Panc1 (cell line): ENCODE measurements around the gene USP11. TPM values are rescaled to one million over a fixed set of nuclear protein-coding genes. Genes with fewer than 3 reads are reported as not detected.

ENCODE experiments used
- ATAC-seq: fragments of 200-7000 bp; cut with Tn5 transposase; 2 replicates; pipeline ENCODE4 v1.9.1; 2020; ENCODE audit warnings: mild to moderate bottlenecking, moderate library complexity
- BruUV-seq: library from RNA; stranded (reverse); fragments of 400-500 nt; replicated peaks from 2 replicates; lab custom pipeline; 2021; lab: Mats Ljungman, UMichigan
- CTCF ChIA-PET: fragments of 300-600 bp; sonication (Branson Sonifier 250); formaldehyde crosslinking; loops from one replicate; lab custom pipeline; 2022; ENCODE audit warnings: antibody characterized with exemption; lab: Charles Lee
- POLR2A ChIA-PET: fragments of 300-600 bp; sonication (Branson Sonifier 250); formaldehyde crosslinking; loops from one replicate; lab custom pipeline; 2022; ENCODE audit warnings: antibody characterized with exemption; lab: Charles Lee
- DNase-seq: peaks from one replicate; pipeline ENCODE4 v3.0.0-alpha.2; 2010; ENCODE audit warnings: low read depth, low spot score
- H3K27ac ChIP-seq: 2 replicates; pipeline ENCODE4 v1.5.1; 2011; ENCODE audit warnings: mild to moderate bottlenecking, low read length, inconsistent platforms
- H3K27me3 ChIP-seq: fragments of 200-500 bp; sonication (Bioruptor generic); 2 replicates; pipeline ENCODE4 v1.6.0; 2014; ENCODE audit warnings: low read length, inconsistent platforms; ENCODE audit not compliant: control insufficient read depth, insufficient read depth
- H3K36me3 ChIP-seq: fragments of 200-500 bp; sonication (Bioruptor generic); 2 replicates; pipeline ENCODE4 v1.5.1; 2014; ENCODE audit warnings: inconsistent platforms, mild to moderate bottlenecking, low read length, moderate library complexity; ENCODE audit not compliant: control insufficient read depth, insufficient read depth
- H3K4me1 ChIP-seq: 2 replicates; pipeline ENCODE4 v1.5.1; 2011; ENCODE audit warnings: inconsistent platforms, mild to moderate bottlenecking, low read length, moderate library complexity; ENCODE audit not compliant: control insufficient read depth, insufficient read depth
- H3K4me3 ChIP-seq, 2 experiments: 2 replicates each; pipeline ENCODE4 v1.5.1; 2011 to 2012; ENCODE audit warnings: low read depth in 2 of 2, low read length in 2 of 2, mild to moderate bottlenecking in 2 of 2, inconsistent platforms in 1 of 2, moderate library complexity in 1 of 2
- H3K9me3 ChIP-seq: fragments of 200-500 bp; sonication (Bioruptor generic); 2 replicates; pipeline ENCODE4 v1.5.1; 2014; ENCODE audit warnings: low read depth, mild to moderate bottlenecking, inconsistent platforms, low read length, moderate library complexity; ENCODE audit not compliant: control insufficient read depth, insufficient read depth
- CTCF ChIP-seq: fragments of 450-650 bp; IDR thresholded peaks from 2 replicates; pipeline ENCODE4 v1.5.1; 2017; ENCODE audit warnings: mild to moderate bottlenecking
- POLR2AphosphoS5 ChIP-seq: IDR thresholded peaks from 2 replicates; pipeline ENCODE4 v1.6.1; 2012; ENCODE audit warnings: mild to moderate bottlenecking, low read depth, low read length, moderate library complexity
- SIN3A ChIP-seq: IDR thresholded peaks from 2 replicates; pipeline ENCODE4 v1.6.1; 2012; ENCODE audit warnings: low read depth, mild to moderate bottlenecking, low read length, moderate library complexity, borderline replicate concordance; ENCODE audit not compliant: insufficient read depth
- TCF7L2 ChIP-seq: IDR thresholded peaks from 2 replicates; pipeline ENCODE4 v1.6.1; 2011; ENCODE audit warnings: mild to moderate bottlenecking, low read depth, low read length, inconsistent platforms
- in situ Hi-C: cut with HindIII; loops from 2 replicates; pipeline ENCODE4 v1.10.0; 2016; ENCODE audit warnings: low sequenced_read_pairs, low pct_unique_long_range_greater_than_20kb
- intact Hi-C: fragments of 100-400 bp; cut with micrococcal nuclease; formaldehyde crosslinking; loops from one replicate; pipeline ENCODE4 v1.10.0; 2022; ENCODE audit not compliant: unreplicated experiment
- total RNA-seq: library from RNA; stranded (reverse); gene quantifications from one replicate; pipeline ENCODE4 v1.2.1, GENCODE V29; 2021; ENCODE audit not compliant: unreplicated experiment
- TF ChIP-seq, protein P1 (sequence below), 2 experiments: IDR thresholded peaks; 2 replicates each; pipeline ENCODE4 v1.6.1; 2011 to 2012; ENCODE audit warnings: low read depth in 2 of 2, control low read depth in 1 of 2, low read length in 1 of 2, mild to moderate bottlenecking in 1 of 2, moderate library complexity in 1 of 2; ENCODE audit not compliant: insufficient read depth in 1 of 2

USP11 gene
- total RNA-seq, 1 experiment from 2014 or later = 82.4 TPM

DNA sequence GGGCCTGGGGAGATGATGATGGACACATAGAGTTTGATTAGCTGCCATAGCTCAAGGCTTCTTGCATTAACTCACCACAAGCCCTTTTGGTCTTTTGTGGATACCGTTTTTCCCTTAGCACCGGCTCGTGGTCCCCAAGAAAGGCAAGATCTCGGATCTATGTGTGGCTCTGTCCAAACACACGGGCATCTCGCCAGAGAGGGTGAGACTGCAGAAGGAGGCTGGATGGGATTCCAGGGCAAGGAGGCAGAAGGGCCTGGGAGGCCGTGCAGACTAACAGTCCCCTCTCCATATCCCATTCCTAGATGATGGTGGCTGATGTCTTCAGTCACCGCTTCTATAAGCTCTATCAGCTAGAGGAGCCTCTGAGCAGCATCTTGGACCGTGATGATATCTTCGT is 9.5 kb downstream of the USP11 start:
- no TSS peak for BruUV-seq
- in situ Hi-C loops = no loop called here

DNA sequence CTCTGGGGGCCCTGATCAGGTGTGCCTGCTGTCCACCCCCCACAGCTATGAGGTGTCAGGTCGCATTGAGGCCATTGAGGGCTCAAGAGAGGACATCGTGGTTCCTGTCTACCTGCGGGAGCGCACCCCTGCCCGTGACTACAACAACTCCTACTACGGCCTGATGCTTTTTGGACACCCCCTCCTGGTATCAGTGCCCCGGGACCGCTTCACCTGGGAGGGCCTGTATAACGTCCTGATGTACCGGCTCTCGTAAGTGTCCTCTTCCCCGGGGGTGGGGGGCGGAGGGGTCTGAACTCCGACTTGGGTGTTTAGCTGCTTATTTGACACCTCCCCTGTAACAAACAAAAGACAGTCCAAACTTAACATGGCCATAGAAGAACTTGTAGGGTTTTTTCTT is 10.5 kb downstream of the USP11 start:
- no peaks in the 10 kb centered on the region for H3K27me3 ChIP-seq
- TF ChIP-seq CTCF = no peak
- TF ChIP-seq, protein P1, sequence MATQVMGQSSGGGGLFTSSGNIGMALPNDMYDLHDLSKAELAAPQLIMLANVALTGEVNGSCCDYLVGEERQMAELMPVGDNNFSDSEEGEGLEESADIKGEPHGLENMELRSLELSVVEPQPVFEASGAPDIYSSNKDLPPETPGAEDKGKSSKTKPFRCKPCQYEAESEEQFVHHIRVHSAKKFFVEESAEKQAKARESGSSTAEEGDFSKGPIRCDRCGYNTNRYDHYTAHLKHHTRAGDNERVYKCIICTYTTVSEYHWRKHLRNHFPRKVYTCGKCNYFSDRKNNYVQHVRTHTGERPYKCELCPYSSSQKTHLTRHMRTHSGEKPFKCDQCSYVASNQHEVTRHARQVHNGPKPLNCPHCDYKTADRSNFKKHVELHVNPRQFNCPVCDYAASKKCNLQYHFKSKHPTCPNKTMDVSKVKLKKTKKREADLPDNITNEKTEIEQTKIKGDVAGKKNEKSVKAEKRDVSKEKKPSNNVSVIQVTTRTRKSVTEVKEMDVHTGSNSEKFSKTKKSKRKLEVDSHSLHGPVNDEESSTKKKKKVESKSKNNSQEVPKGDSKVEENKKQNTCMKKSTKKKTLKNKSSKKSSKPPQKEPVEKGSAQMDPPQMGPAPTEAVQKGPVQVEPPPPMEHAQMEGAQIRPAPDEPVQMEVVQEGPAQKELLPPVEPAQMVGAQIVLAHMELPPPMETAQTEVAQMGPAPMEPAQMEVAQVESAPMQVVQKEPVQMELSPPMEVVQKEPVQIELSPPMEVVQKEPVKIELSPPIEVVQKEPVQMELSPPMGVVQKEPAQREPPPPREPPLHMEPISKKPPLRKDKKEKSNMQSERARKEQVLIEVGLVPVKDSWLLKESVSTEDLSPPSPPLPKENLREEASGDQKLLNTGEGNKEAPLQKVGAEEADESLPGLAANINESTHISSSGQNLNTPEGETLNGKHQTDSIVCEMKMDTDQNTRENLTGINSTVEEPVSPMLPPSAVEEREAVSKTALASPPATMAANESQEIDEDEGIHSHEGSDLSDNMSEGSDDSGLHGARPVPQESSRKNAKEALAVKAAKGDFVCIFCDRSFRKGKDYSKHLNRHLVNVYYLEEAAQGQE (IDR thresholded peaks at IDR 0.05; ENCODE audit: insufficient read depth in 1 of 2, low read depth in 2 of 2, low read length in 1 of 2) = no peak
- no peak for TF ChIP-seq TCF7L2
- TF ChIP-seq POLR2AphosphoS5 = no peak
- intact Hi-C loops = no loop called here
- no peaks in the 10 kb centered on the region for H3K9me3 ChIP-seq
- CTCF ChIA-PET = no interaction called here
- H3K4me3 ChIP-seq = no peak overlapping the region
- no TSS peak for BruUV-seq
- no peaks in the 10 kb centered on the region; the same call in none of the 2 replicates for H3K36me3 ChIP-seq
- DNase-seq (no peak), ATAC-seq (no peak)
- H3K4me1 ChIP-seq = no peaks in the 10 kb centered on the region
- in situ Hi-C loops = no loop called here
- no peak overlapping the region for H3K27ac ChIP-seq
- POLR2A ChIA-PET = no interaction called here

More for the DNA sequence above, 9.5 kb downstream of the USP11 start:
- ATAC-seq (no peak), DNase-seq (no peak)
- no peaks in the 10 kb centered on the region for H3K27me3 ChIP-seq
- POLR2A ChIA-PET = no interaction called here
- intact Hi-C loops = no loop called here
- no peak overlapping the region for H3K27ac ChIP-seq
- no peaks in the 10 kb centered on the region; the same call in none of the 2 replicates for H3K36me3 ChIP-seq
- no peak overlapping the region for H3K4me3 ChIP-seq
- TF ChIP-seq, protein P1 (IDR thresholded peaks at IDR 0.05; ENCODE audit: insufficient read depth in 1 of 2, low read depth in 2 of 2, low read length in 1 of 2) = no peak
- TF ChIP-seq SIN3A (no peak), CTCF (no peak), TCF7L2 (no peak), POLR2AphosphoS5 (no peak)
- CTCF ChIA-PET = no interaction called here
- no peaks in the 10 kb centered on the region for H3K4me1 ChIP-seq
- no peaks in the 10 kb centered on the region for H3K9me3 ChIP-seq
